ENCODE measurements around the gene CGB1. TPM values are rescaled to one million over a fixed set of nuclear protein-coding genes. Genes with fewer than 3 reads are reported as not detected.

Gene CGB1
- total and polyA plus RNA-seq, 2 donors (not counting 3 experiments of a cell fraction or from before 2014, with no cell fraction given): not detected

- CTCF ChIA-PET: interaction anchor here (1.0 to 7.2 kb wide), 2 partner anchors 14 to 83 kb away, joined by 3 to 59 read pairs; no protein-coding TSS in a partner anchor
- no peak overlapping the region for H3K27ac ChIP-seq (ENCODE audit: insufficient read depth, low read depth, low read length)
- no peak overlapping the region for H3K4me3 ChIP-seq (replicated peaks in 1 of 3; ENCODE audit: insufficient read depth in 1 of 3, low read depth in 1 of 3, low read length in 3 of 3)
- intact Hi-C loops (cut with micrococcal nuclease) (no loop called here), dilution Hi-C loops (cut with MboI; ENCODE audit: extremely low pct_ligation_motif_present, low sequenced_read_pairs) (no loop called here)
- no peaks in the 10 kb centered on the region for H3K9me3 ChIP-seq (replicated peaks; ENCODE audit: control insufficient read depth, insufficient read depth, low read length)
- peaks cover 0 to 32% of the 10 kb centered on the region in 2 experiments for H3K36me3 ChIP-seq (ENCODE audit: control insufficient read depth in 2 of 2, extremely low read depth in 1 of 2, insufficient read depth in 2 of 2, low read length in 2 of 2)
- H3K4me2 ChIP-seq (ENCODE audit: insufficient read depth, low read length): no peak overlapping the region
- BruUV-seq (replicated peaks): no TSS peak
- H3K9me1 ChIP-seq (replicated peaks; ENCODE audit: control insufficient read depth, extremely low read depth, insufficient read depth, low read length): no peaks in the 10 kb centered on the region
- no peaks in the 10 kb centered on the region for H3K79me2 ChIP-seq (ENCODE audit: control insufficient read depth, insufficient read depth, low read length)
- H3K4me1 ChIP-seq (ENCODE audit: control insufficient read depth, extremely low read depth, insufficient read depth, low read length): peaks cover 10% of the 10 kb centered on the region
- H2AFZ ChIP-seq (ENCODE audit: low read depth, low read length): no peak overlapping the region
- no peak overlapping the region for H3K9ac ChIP-seq (replicated peaks; ENCODE audit: extremely low read depth, insufficient read depth, low read length)
- FAIRE-seq (no peak), DNase-seq (ENCODE audit: low read depth, low spot score) (no peak)
- H4K20me1 ChIP-seq (replicated peaks; ENCODE audit: control insufficient read depth, extremely low read depth, insufficient read depth, low read length): no peaks in the 10 kb centered on the region
- TF ChIP-seq MYC (IDR thresholded peaks at IDR 0.05; ENCODE audit: low read depth, low read length): no peak
- POLR2A ChIA-PET: no interaction called here
- no peaks in the 10 kb centered on the region for H3K27me3 ChIP-seq (ENCODE audit: control insufficient read depth in 2 of 2, insufficient read depth in 2 of 2, low read length in 2 of 2)
Measured at GRCh38 chr19:49014123-49014869, 22.4 kb downstream of the CGB1 start.

- ChIA-PET POLR2A (no interaction called here), CTCF (interaction anchor here (7.2 kb wide), 1 partner anchor 11 kb away, joined by 59 read pairs; no protein-coding TSS in a partner anchor)
- Histone ChIP-seq H3K4me2 (ENCODE audit: insufficient read depth, low read length) (no peak overlapping the region), H3K4me3 (replicated peaks in 1 of 3; ENCODE audit: insufficient read depth in 1 of 3, low read depth in 1 of 3, low read length in 3 of 3) (no peak overlapping the region), H3K27me3 (ENCODE audit: control insufficient read depth in 2 of 2, insufficient read depth in 2 of 2, low read length in 2 of 2) (no peaks in the 10 kb centered on the region), H3K9ac (replicated peaks; ENCODE audit: extremely low read depth, insufficient read depth, low read length) (no peak overlapping the region), H3K4me1 (ENCODE audit: control insufficient read depth, extremely low read depth, insufficient read depth, low read length) (no peaks in the 10 kb centered on the region), H4K20me1 (replicated peaks; ENCODE audit: control insufficient read depth, extremely low read depth, insufficient read depth, low read length) (no peaks in the 10 kb centered on the region), H3K9me3 (replicated peaks; ENCODE audit: control insufficient read depth, insufficient read depth, low read length) (no peaks in the 10 kb centered on the region), H3K27ac (ENCODE audit: insufficient read depth, low read depth, low read length) (no peak overlapping the region), H3K36me3 (ENCODE audit: control insufficient read depth in 2 of 2, extremely low read depth in 1 of 2, insufficient read depth in 2 of 2, low read length in 2 of 2) (peaks cover 0 to 40% of the 10 kb centered on the region in 2 experiments), H3K79me2 (ENCODE audit: control insufficient read depth, insufficient read depth, low read length) (no peaks in the 10 kb centered on the region), H2AFZ (ENCODE audit: low read depth, low read length) (no peak overlapping the region), H3K9me1 (replicated peaks; ENCODE audit: control insufficient read depth, extremely low read depth, insufficient read depth, low read length) (no peaks in the 10 kb centered on the region)
- dilution Hi-C loops (cut with MboI; ENCODE audit: extremely low pct_ligation_motif_present, low sequenced_read_pairs): no loop called here
- TF ChIP-seq CTCF (IDR thresholded peaks at IDR 0.05; ENCODE audit: extremely low read depth in 1 of 2, insufficient read depth in 1 of 2, low read depth in 1 of 2, low read length in 2 of 2): no peak
- TF ChIP-seq GATA2 (IDR thresholded peaks at IDR 0.05; ENCODE audit: insufficient read depth, insufficient read length, low read depth, low read length): no peak
- no peak for TF ChIP-seq JUN (IDR thresholded peaks at IDR 0.05; ENCODE audit: borderline replicate concordance, insufficient read depth, insufficient read length, low read depth)
- TF ChIP-seq MAX (IDR thresholded peaks at IDR 0.05; ENCODE audit: insufficient read depth, insufficient read length): no peak
- TF ChIP-seq POLR2A (IDR thresholded peaks at IDR 0.05; ENCODE audit: low read depth, low read length): no peak
- no peak for TF ChIP-seq EZH2 (IDR thresholded peaks at IDR 0.05; ENCODE audit: borderline replicate concordance, low read depth, low read length, severe bottlenecking)
- TF ChIP-seq MYC (IDR thresholded peaks at IDR 0.05; ENCODE audit: low read depth, low read length): no peak
- TF ChIP-seq POLR2AphosphoS5 (IDR thresholded peaks at IDR 0.05; ENCODE audit: insufficient read depth, low read depth, low read length): no peak
- TF ChIP-seq FOS (IDR thresholded peaks at IDR 0.05; ENCODE audit: borderline replicate concordance, insufficient read depth, low read length): no peak
- intact Hi-C loops (cut with micrococcal nuclease): no loop called here
- FAIRE-seq: no peak
- no peak for DNase-seq (ENCODE audit: low read depth, low spot score)
- BruUV-seq (replicated peaks): no TSS peak
Measured at GRCh38 chr19:49011194-49011593, 25.5 kb downstream of the CGB1 start.

Measured in endothelial cell of umbilical vein (primary cell).